ENCODE data around the gene LIN54. TPM values are rescaled to one million over a fixed set of nuclear protein-coding genes. Genes with fewer than 3 reads are reported as not detected.
"Not testable (repeated sequence)": the region's sequence is repeated elsewhere in the genome, so short reads cannot be mapped to it uniquely, and the experiment has no call there.

Gene LIN54
- total RNA-seq, 6 donors from 2014 or later, result 4.2 to 11.7 (median 9.5) TPM

- Histone ChIP-seq H3K4me3 (no peak overlapping the region), H3K27ac (no peak overlapping the region), H3K27me3 (no peaks in the 10 kb centered on the region), H3K36me3 (no peaks in the 10 kb centered on the region), H3K4me1 (no peaks in the 10 kb centered on the region), H3K9me3 (peaks cover 0 to 16% (median 8%) of the 10 kb centered on the region in 4 donors)
- no peak for ATAC-seq (ENCODE audit: low FRiP score in 2 of 2)
- 34 to 37% methylated on average over 3 of the region's 3 CpGs for WGBS, 2 donors
- TF ChIP-seq POLR2AphosphoS5 (IDR thresholded peaks at IDR 0.05) (no peak), EP300 (IDR thresholded peaks at IDR 0.05) (no peak)
- DNase-seq, result no peak
Observed at GRCh38 chr4:83028976-83029375, 18.4 kb upstream of the LIN54 start.

- TF ChIP-seq POLR2AphosphoS5 (IDR thresholded peaks at IDR 0.05) (no peak), CTCF (IDR thresholded peaks at IDR 0.05) (no peak), EP300 (IDR thresholded peaks at IDR 0.05) (no peak), POLR2A (IDR thresholded peaks at IDR 0.05) (no peak)
- Histone ChIP-seq H3K4me1 (no peaks in the 10 kb centered on the region), H3K9me3 (peaks cover 0 to 16% (median 8%) of the 10 kb centered on the region in 4 donors), H3K36me3 (no peaks in the 10 kb centered on the region), H3K4me3 (no peak overlapping the region), H3K27ac (no peak overlapping the region), H3K27me3 (no peaks in the 10 kb centered on the region)
- ATAC-seq (ENCODE audit: low FRiP score in 2 of 2) (no peak), DNase-seq (no peak)
Observed at GRCh38 chr4:83025563-83025962, 14.9 kb upstream of the LIN54 start.

- DNase-seq (no peak), ATAC-seq (ENCODE audit: low FRiP score in 2 of 2) (no peak)
- TF ChIP-seq POLR2AphosphoS5 (IDR thresholded peaks at IDR 0.05), result no peak
- no peak for TF ChIP-seq CTCF (IDR thresholded peaks at IDR 0.05)
- no peak for TF ChIP-seq POLR2A (IDR thresholded peaks at IDR 0.05)
- no peak for TF ChIP-seq EP300 (IDR thresholded peaks at IDR 0.05)
- Histone ChIP-seq H3K27ac (no peak overlapping the region), H3K9me3 (peaks cover 0 to 16% (median 8%) of the 10 kb centered on the region in 4 donors), H3K36me3 (no peaks in the 10 kb centered on the region), H3K4me1 (no peaks in the 10 kb centered on the region), H3K4me3 (no peak overlapping the region), H3K27me3 (no peaks in the 10 kb centered on the region)
- 82 to 90% methylated on average over 2 of the region's 2 CpGs for WGBS, 2 donors
Observed at GRCh38 chr4:83024233-83024632, 13.6 kb upstream of the LIN54 start.

GRCh38 chr4:83023599-83023998, 13.0 kb upstream of the LIN54 start:
- not testable (repeated sequence) for H3K4me1 ChIP-seq; H3K4me3 ChIP-seq; H3K27ac ChIP-seq; DNase-seq; H3K27me3 ChIP-seq; H3K36me3 ChIP-seq; ATAC-seq (ENCODE audit: low FRiP score in 2 of 2)
- 88 to 100% methylated on average over 1 of the region's 1 CpG for WGBS, 2 donors
- H3K9me3 ChIP-seq, result peaks cover 0 to 16% (median 8%) of the 10 kb centered on the region in 4 donors

GRCh38 chr4:83022724-83023450, 12.3 kb upstream of the LIN54 start:
- DNase-seq (peak in 1 of 2 donors; percentile 33), ATAC-seq (ENCODE audit: low FRiP score in 2 of 2) (peak in 1 of 2 donors; percentile 24)
- Histone ChIP-seq H3K27me3 (no peaks in the 10 kb centered on the region), H3K9me3 (peaks cover 0 to 16% (median 8%) of the 10 kb centered on the region in 4 donors), H3K4me3 (no peak overlapping the region), H3K36me3 (no peaks in the 10 kb centered on the region), H3K27ac (no peak overlapping the region), H3K4me1 (no peaks in the 10 kb centered on the region)
- TF ChIP-seq POLR2A (IDR thresholded peaks at IDR 0.05) (no peak), POLR2AphosphoS5 (IDR thresholded peaks at IDR 0.05) (no peak), EP300 (IDR thresholded peaks at IDR 0.05) (no peak), CTCF (IDR thresholded peaks at IDR 0.05) (no peak)
- 54 to 73% methylated on average over 2 of the region's 2 CpGs for WGBS, 2 donors
